HS-27A (cell line): ENCODE results near the gene RALGAPA1.

Experiments used
- DNase-seq: peaks from one replicate; pipeline ENCODE4 v3.0.0-alpha.2; 2012; ENCODE audit warnings: low read depth, missing footprints

Gene RALGAPA1

GRCh38 chr14:35535483-35536112 is 273.5 kb downstream of the RALGAPA1 start:
- DNase-seq, result no peak

- DNase-seq, result no peak
These were observed 274.1 kb downstream of the RALGAPA1 start for GRCh38 chr14:35534873-35535482.

- DNase-seq, result no peak
These were observed 274.8 kb downstream of the RALGAPA1 start for GRCh38 chr14:35534208-35534872.

- DNase-seq, result no peak
These were observed 275.5 kb downstream of the RALGAPA1 start, which contains the start of gene INSM2 for GRCh38 chr14:35533357-35534207. Gene INSM2, plus strand, starts transcription at chr14:35534164. Its CDS starts 89 bp downstream, at chr14:35534253.

- DNase-seq, result no peak
These were observed 276.2 kb downstream of the RALGAPA1 start for GRCh38 chr14:35532783-35533356.

- no peak for DNase-seq
These were observed 276.9 kb downstream of the RALGAPA1 start for GRCh38 chr14:35531960-35532747.

GRCh38 chr14:35526962-35527361 is 282.1 kb downstream of the RALGAPA1 start:
- DNase-seq, result no peak

GRCh38 chr14:35525695-35526094 is 283.4 kb downstream of the RALGAPA1 start:
- no peak for DNase-seq

GRCh38 chr14:35519986-35520385 is 289.1 kb downstream of the RALGAPA1 start:
- DNase-seq, result no peak

GRCh38 chr14:35515916-35516315 is 293.2 kb downstream of the RALGAPA1 start:
- DNase-seq, result no peak

GRCh38 chr14:35512765-35513164 is 296.3 kb downstream of the RALGAPA1 start:
- DNase-seq, result no peak

GRCh38 chr14:35509846-35510245 is 299.2 kb downstream of the RALGAPA1 start:
- DNase-seq, result no peak

GRCh38 chr14:35506927-35507326 is 302.2 kb downstream of the RALGAPA1 start:
- DNase-seq, result no peak

- DNase-seq, result no peak
These were observed 302.6 kb downstream of the RALGAPA1 start for GRCh38 chr14:35506461-35506860.

GRCh38 chr14:35504260-35504659 is 304.8 kb downstream of the RALGAPA1 start:
- no peak for DNase-seq

GRCh38 chr14:35503646-35504045 is 305.4 kb downstream of the RALGAPA1 start:
- DNase-seq, result no peak

GRCh38 chr14:35499180-35499579 is 309.9 kb downstream of the RALGAPA1 start:
- DNase-seq, result no peak

GRCh38 chr14:35495278-35495677 is 313.8 kb downstream of the RALGAPA1 start:
- no peak for DNase-seq

GRCh38 chr14:35492569-35493014 is 316.5 kb downstream of the RALGAPA1 start:
- DNase-seq, result no peak
